KG1 (cell line): ENCODE measurements around the gene DUSP22.

Source experiments
- DNase-seq: peaks from one replicate; lab custom pipeline; 2025; lab: John Stamatoyannopoulos, UW

The DUSP22 gene

GRCh38 chr6:381742-382461, 89.6 kb downstream of the DUSP22 start:
- DNase-seq = no peak

GRCh38 chr6:382883-383810, 90.9 kb downstream of the DUSP22 start:
- DNase-seq = no peak

GRCh38 chr6:383856-384255, 91.6 kb downstream of the DUSP22 start:
- DNase-seq = no peak

GRCh38 chr6:384898-385297, 92.6 kb downstream of the DUSP22 start:
- no peak for DNase-seq

GRCh38 chr6:385614-386013, 93.3 kb downstream of the DUSP22 start:
- no peak for DNase-seq

GRCh38 chr6:386688-387266, 94.5 kb downstream of the DUSP22 start:
- DNase-seq = no peak

GRCh38 chr6:387293-387741, 95.0 kb downstream of the DUSP22 start:
- no peak for DNase-seq

- no peak for DNase-seq
These were observed 96.1 kb downstream of the DUSP22 start for GRCh38 chr6:388202-388903.

GRCh38 chr6:389143-389542, 96.9 kb downstream of the DUSP22 start:
- no peak for DNase-seq

GRCh38 chr6:389622-390021, 97.3 kb downstream of the DUSP22 start:
- DNase-seq = no peak

GRCh38 chr6:390914-391558, 98.7 kb downstream of the DUSP22 start:
- peak; percentile 24 for DNase-seq

- DNase-seq = no peak
These were observed 99.5 kb downstream of the DUSP22 start, which contains the start of gene IRF4 for GRCh38 chr6:391559-392440. IRF4 (plus strand) TSS chr6:391752; CDS start chr6:393153, 1,401 bp downstream.

- DNase-seq = no peak
These were observed 100.4 kb downstream of the DUSP22 start for GRCh38 chr6:392441-393390.

- no peak for DNase-seq
These were observed 101.3 kb downstream of the DUSP22 start for GRCh38 chr6:393391-394221.

- no peak for DNase-seq
These were observed 102.5 kb downstream of the DUSP22 start for GRCh38 chr6:394641-395289.

- DNase-seq = no peak
These were observed 103.3 kb downstream of the DUSP22 start for GRCh38 chr6:395432-396125.

- DNase-seq = no peak
These were observed 103.8 kb downstream of the DUSP22 start for GRCh38 chr6:396126-396520.
